GM12878 (cell line): ENCODE results near the gene RBBP6.

ENCODE experiments used
- CREM ChIP-seq: IDR thresholded peaks from 2 replicates; pipeline ENCODE4 v1.6.1; 2014; ENCODE audit warnings: antibody characterized with exemption, low read depth
- EP300 ChIP-seq, 2 experiments: fragments of 150-350 bp in 1 of 2; IDR thresholded peaks; 2 replicates each; pipeline ENCODE4 v1.6.1; 2011 to 2012; ENCODE audit warnings: low read depth in 2 of 2, low read length in 2 of 2, borderline replicate concordance in 1 of 2, improper control_type of control experiment in 1 of 2, inconsistent platforms in 1 of 2; ENCODE audit not compliant: control insufficient read depth in 1 of 2
- POLR2A ChIP-seq: IDR thresholded peaks from 2 replicates; pipeline ENCODE4 v1.6.1; 2011; ENCODE audit warnings: low read depth, mild to moderate bottlenecking, low read length
- POLR2AphosphoS5 ChIP-seq: IDR thresholded peaks from 2 replicates; pipeline ENCODE4 v1.6.1; 2011; ENCODE audit warnings: mild to moderate bottlenecking, low read length, inconsistent platforms
- PRDM15 ChIP-seq: fragments of 450-650 bp; formaldehyde crosslinking; IDR thresholded peaks from 2 replicates; pipeline ENCODE4 v1.4.0; 2020; ENCODE audit warnings: mild to moderate bottlenecking, moderate library complexity
- RB1 ChIP-seq: fragments of 450-650 bp; formaldehyde crosslinking; IDR thresholded peaks from 2 replicates; pipeline ENCODE4 v1.6.1; 2017; ENCODE audit warnings: mild to moderate bottlenecking, borderline replicate concordance
- RCOR1 ChIP-seq: conservative IDR thresholded peaks from 2 replicates; pipeline ENCODE4 v1.6.1; 2012; ENCODE audit warnings: low read depth, low read length, improper control_type of control experiment
- RFX5 ChIP-seq: IDR thresholded peaks from 2 replicates; pipeline ENCODE4 v1.6.1; 2011; ENCODE audit warnings: low read depth, low read length, improper control_type of control experiment
- SREBF1 ChIP-seq: IDR thresholded peaks from 2 replicates; pipeline ENCODE4 v1.6.1; 2012; ENCODE audit warnings: mild to moderate bottlenecking, low read length
- TAF1 ChIP-seq: IDR thresholded peaks from 2 replicates; pipeline ENCODE4 v1.6.1; 2011; ENCODE audit warnings: mild to moderate bottlenecking, low read depth, low read length, borderline replicate concordance
- ZBTB40 ChIP-seq: fragments of 450-650 bp; IDR thresholded peaks from 2 replicates; pipeline ENCODE4 v1.6.1; 2016; ENCODE audit warnings: mild to moderate bottlenecking, moderate library complexity, borderline replicate concordance

- TF ChIP-seq RCOR1 (no peak), POLR2A (no peak), EP300 (IDR thresholded peaks at IDR 0.05; ENCODE audit: borderline replicate concordance in 1 of 2, control insufficient read depth in 1 of 2, low read depth in 2 of 2, low read length in 2 of 2) (no peak), RFX5 (no peak), POLR2AphosphoS5 (no peak), SREBF1 (no peak), TAF1 (no peak), ZBTB40 (no peak), PRDM15 (CRISPR knock-in tag) (no peak), CREM (no peak), RB1 (no peak)
Measured at GRCh38 chr16:24505959-24506358, 33.4 kb upstream of the RBBP6 start.
